PC-9 (cell line): ENCODE results near the gene ASTN2.

ENCODE experiments used
- EZH2 ChIP-seq: fragments of 200-600 bp; sonication (generic); IDR thresholded peaks from 2 replicates; pipeline ENCODE4 v1.8.0; 2017; ENCODE audit warnings: antibody characterized with exemption, low read depth
- TF ChIP-seq, protein P1 (sequence below): fragments of 200-600 bp; sonication (generic); conservative IDR thresholded peaks from 2 replicates; pipeline ENCODE4 v1.6.1; 2017; ENCODE audit warnings: mixed run types, antibody characterized with exemption, mild to moderate bottlenecking, moderate library complexity

- TF ChIP-seq, protein P1, sequence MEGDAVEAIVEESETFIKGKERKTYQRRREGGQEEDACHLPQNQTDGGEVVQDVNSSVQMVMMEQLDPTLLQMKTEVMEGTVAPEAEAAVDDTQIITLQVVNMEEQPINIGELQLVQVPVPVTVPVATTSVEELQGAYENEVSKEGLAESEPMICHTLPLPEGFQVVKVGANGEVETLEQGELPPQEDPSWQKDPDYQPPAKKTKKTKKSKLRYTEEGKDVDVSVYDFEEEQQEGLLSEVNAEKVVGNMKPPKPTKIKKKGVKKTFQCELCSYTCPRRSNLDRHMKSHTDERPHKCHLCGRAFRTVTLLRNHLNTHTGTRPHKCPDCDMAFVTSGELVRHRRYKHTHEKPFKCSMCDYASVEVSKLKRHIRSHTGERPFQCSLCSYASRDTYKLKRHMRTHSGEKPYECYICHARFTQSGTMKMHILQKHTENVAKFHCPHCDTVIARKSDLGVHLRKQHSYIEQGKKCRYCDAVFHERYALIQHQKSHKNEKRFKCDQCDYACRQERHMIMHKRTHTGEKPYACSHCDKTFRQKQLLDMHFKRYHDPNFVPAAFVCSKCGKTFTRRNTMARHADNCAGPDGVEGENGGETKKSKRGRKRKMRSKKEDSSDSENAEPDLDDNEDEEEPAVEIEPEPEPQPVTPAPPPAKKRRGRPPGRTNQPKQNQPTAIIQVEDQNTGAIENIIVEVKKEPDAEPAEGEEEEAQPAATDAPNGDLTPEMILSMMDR, result no peak
- TF ChIP-seq EZH2, result no peak
Observed at GRCh38 chr9:117076571-117077290, 338.1 kb downstream of the ASTN2 start.
